Stimulated activated CD8-positive, alpha-beta memory T cell treated with anti-CD3 and anti-CD28 coated beads, Interleukin-2, amount 100 ng/mL, for 48 hours (primary cell): ENCODE measurements around the gene UGCG.
"Not testable (repeated sequence)": the region's sequence is repeated elsewhere in the genome, so short reads cannot be mapped to it uniquely, and the experiment has no call there.

Source experiments
- DNase-seq, 2 donors: peaks; one replicate each; pipeline ENCODE4 v3.0.0-alpha.2; 2020; ENCODE audit warnings: low read depth in 2 of 2

Gene UGCG

DNA sequence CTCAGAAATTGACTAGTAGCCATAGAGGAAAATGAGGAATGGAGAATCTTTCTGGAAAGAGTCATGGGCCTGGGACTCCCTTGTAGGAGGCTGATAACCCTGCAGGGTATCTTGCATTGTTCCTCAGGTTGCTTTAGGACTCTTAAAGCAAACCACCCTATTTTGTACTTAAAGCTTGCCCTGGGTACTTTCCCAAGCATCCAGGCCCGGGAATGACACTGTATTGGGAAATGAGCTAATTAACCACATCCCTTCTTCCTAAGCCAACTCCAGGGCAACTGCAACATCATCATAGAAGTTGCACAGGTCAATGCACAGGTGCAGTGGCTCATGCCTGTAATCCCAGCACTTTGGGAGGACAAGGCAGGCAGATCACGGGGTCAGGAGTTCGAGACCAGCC lies 55.9 kb downstream of the UGCG start:
- no peak for DNase-seq

DNA sequence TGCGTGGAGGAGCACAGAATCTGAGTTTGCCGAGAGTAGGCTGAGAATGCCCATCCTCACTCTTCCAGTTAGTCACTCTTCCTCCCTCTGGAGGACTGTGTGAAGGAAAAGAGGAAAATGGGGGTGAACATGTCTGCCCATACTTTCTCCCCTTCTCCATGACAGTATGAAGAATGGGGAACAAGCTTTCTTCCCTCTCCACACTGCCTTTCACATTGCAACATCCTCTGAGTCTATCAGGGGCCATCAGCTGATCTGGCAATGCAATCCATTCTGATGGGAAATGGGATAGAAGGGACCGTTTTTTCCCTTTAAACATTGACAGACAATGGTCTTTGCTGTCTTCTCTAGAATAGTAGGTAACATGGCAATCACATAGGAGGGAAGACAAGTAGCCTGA lies 56.8 kb downstream of the UGCG start:
- DNase-seq, result no peak

DNA sequence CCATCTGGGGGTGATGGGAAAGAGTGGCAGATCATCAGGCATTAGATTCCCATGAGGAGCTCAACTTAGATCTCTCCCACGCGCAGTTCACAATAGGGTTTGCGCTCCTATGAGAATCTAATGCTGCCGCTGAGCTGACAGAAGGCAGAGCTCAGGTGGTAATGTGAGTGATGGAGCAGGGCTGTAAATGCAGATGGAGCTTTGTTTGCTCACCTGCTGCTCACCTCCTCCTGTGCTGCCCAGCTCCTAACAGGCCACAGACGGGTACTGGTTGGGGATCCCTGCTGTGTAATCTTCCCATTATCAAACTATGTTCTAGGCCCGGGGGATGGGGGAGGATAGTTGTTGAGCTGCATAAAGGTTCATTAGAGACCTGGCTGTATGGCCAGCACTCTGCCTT lies 58.4 kb downstream of the UGCG start:
- DNase-seq, result no peak

DNA sequence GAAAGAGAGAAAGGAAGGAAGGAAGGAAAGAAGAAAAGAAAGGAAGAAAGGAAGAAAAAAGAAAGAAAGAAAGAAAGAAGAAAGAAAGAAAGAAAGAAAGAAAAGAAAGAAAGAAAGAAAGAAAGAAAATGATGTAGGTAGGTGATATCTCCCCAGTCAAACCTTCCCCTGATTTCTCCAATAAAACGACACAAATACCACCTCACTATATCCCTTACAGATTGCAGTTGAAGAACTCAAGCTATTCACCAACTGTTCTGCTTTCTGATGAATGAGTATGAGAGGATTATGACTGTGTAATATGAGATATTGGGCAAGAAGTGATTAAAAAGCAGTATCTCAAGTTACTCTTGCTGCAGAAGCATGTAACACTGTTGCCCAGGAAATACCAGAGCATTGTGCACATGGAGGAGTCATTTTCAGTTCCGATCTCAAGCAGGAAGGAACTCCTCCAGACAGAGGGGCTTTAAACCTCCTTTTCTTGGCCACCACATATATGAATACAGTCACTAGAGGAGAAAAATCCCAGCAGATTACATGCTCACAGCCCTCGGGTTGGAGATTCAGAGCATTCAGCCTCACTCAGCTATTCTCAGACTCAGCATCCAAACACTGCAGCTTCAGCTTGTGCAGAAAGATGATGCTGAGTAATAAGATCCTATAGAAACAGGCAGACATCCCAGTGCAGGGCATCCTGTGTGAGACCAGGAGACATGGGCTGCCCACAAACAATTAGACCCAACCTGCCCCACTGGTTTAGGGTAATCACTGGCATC lies 61.4 kb downstream of the UGCG start:
- DNase-seq, result no peak

DNA sequence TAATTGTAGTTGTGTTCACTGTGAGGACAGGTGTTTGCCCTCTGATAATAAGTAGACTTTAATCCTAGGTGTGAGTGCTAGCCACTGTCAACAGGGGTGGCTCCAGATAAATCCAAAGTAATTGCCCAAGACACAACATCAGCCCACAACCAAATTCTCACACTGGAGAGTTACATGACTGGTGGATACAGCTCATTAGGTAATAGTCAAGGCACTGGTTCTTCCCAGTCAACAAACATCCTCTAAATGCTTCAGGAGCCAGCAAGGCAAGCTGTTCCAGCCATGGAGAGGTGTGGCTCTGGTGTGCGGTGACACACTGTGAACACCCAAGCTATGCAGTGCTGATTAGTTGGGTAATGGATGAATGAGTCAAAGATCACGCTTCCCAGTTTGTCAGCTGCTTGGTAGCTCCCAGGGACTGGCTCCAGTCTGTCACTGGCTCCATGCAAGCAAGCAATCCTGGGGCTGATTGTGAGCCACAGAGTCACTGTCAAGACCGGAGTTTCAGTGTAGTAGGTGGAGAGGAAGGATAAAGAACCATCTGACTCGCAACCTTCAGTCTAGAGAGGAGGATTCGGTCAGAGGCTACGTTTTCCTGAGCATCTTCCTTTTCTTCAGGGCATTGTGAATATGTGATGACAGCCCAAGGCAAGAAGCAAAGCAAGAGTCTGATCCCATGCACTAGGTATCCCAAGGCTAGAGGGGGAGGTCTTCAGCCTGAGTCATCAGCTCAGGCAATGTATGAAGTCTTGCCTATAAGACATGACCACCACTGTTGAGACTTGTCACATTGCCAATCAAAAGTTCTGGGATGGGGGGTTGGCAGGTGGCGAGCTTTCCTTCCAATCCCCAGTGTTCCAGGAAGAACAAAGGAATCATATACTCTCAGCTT lies 63.1 kb downstream of the UGCG start:
- DNase-seq, result no peak

DNA sequence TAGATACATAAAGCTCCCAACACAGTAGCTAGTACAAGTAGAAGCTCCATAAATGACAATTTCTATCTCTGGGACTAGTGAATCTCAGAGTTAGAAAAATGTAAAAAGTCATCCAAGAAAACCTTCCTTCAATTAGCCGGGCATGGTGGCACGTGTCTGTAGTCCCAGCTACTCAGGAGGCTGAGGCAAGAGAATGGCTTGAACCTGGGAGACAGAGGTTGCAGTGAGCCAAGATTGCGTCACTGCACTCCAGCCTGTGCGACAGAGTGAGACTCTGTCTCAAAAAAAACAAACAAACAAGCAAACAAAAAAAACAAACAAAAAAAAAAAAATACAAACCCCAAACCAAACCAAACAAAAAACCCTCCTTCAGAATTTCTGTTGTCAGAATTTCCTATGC lies 63.9 kb downstream of the UGCG start:
- not testable (repeated sequence) for DNase-seq

DNA sequence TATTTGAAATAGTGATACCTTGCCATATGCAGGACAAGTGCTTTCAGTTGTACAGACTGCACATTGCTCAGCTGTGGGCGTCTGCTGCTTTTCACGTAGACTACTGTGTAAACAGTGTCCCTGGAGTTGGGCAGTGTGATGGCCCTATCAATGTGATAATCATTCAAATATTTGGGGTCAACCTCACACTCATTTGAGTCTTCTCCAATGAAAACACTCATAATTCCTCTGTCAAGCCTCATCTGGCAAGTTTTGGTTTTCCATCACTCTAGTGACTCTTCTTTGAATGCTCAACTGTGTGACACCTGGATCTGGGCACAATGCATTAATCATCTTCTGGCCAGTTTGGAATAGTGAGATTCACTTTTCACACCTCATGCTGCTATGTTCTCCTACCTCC lies 64.4 kb downstream of the UGCG start:
- no peak for DNase-seq

DNA sequence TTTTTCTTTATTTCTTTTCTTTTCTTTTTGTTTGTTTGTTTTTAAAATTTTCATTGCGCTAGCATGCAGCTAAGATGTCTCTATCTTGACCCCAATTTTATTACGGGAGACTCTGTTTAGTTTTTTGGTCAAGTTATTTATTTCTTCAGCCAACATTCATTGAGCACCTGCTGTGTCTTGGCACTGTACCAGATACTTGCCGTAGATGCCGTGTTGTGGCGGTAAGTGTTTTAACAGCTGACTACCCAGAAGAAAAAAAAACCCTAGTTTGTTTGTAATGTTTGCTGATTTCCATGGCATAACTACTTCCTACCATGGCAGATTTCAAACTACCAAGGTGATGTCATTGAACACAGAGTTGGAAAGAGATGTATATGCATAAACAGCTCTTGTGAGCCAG lies 65.0 kb downstream of the UGCG start:
- no peak for DNase-seq

DNA sequence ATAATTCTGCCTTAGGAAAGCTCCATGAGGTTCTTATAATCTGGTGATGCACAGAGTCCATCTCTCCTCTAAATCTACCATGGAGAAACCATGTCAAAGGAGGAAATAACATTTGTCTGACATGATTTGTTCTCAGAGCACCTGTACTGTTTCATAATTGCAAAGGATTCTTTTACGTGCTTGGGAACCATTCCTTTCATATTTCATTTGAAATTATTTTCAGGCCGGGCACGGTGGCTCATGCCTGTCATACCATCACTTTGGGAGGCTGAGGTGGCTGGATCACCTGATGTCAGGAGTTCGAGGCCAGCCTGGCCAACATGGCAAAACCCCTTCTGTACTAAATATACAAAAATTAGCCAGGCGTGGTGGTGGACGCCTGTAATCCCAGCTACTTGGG lies 65.4 kb downstream of the UGCG start:
- no peak for DNase-seq

DNA sequence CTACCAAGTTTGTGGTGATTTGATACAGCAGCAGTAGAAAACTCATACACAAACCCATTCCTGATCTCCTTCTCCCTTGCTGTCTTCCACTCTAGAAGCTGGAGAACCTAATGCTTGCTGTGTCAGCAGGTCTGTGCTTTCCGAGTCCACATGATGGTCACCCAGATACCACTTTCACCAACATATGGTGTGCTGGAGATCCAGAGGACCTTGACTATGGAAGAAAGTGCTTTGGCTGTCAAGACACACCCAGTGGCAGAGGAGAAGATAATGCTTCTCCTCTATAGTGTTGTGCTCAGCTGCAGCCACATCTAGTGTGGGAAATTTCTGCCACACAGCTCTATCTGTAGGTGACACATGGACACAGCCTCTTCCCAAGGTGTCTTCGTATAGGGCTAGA lies 67.4 kb downstream of the UGCG start:
- no peak for DNase-seq

DNA sequence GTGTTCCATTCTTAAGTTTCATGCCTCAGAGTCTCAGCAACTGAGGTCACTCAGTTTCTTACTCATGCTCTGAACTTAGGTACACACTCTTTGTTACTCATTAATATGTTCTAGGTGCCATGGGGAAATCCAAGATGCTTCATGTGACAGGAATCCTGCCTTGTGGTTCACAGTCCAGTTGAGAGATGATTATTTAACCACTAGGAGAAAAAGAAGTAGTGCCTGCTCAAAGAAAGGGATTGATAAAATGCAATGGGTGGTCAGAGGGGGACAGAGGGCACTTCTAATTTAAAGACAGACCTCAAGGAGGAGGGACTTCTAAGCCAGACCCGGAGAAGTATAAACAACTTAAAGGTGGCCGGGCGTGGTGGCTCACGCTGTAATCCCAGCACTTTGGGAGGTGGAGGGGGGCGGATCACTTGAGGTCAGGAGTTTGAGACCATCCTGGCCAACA lies 69.0 kb downstream of the UGCG start:
- DNase-seq, result no peak

DNA sequence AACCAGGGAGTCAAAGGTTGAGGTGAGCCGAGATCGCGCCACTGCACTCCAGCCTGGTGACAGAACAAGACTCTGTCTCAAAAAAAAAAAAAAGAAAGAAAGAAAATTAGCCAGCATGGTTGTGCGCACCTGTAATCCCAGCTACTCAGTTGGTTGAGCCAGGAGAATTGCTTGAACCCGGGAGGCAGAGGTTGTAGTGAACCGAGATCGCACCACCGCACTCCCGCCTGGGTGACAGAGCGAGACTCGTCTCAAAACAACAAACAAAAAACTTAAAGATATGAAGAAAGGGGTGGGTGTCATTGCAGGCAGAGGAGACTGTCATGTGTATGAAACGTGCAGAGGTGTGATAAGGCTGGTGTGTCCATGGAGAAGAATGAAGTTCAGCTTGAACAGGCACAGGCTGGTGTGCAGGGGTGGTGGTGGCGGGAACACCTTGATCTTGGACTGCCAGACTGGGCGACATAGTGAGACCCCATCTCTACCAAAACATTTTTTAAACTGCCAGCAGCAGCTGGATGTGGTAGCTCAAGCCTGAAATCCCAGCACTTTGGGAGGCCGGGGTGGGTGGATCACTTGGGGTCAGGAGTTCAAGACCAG lies 69.6 kb downstream of the UGCG start:
- DNase-seq, result no peak

DNA sequence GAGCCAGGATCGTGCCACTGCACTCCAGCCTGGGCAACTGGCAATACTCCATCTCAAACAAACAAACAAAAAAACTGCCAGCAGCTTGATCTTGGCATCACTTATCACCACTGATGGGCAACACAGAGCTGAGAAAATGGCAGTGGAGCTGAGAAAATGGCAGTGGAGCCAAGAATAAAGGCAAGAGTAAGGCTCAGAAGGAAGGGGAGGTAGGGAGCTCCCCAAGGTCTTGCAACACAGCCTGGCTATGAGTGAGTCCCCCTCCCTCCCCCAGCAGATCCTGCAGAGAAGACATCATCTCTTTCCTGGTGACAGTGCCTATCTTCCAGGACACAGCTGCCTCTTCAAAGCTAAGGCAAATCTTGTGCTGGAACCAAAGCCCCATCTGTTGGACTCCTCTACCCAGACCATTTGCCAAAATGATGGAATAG lies 70.3 kb downstream of the UGCG start:
- no peak for DNase-seq

DNA sequence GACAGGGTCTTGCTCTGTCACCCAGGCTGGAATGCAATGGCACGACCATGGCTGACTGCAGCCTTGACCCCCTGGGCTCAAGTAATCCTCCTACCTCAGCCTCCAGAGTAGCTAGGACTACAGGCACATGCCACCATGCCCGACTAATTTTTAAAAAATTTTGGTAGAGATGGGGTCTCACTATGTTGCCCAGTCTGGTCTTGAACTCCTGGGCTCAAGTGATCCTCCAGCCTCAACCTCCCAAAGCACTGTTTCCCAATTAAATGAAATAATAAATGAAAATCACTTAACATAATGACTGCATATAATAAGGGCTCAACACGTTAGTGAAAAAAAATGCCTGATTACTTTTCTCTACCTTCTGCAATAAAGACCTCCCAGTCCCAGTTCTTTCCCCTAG lies 71.0 kb downstream of the UGCG start:
- no peak for DNase-seq

DNA sequence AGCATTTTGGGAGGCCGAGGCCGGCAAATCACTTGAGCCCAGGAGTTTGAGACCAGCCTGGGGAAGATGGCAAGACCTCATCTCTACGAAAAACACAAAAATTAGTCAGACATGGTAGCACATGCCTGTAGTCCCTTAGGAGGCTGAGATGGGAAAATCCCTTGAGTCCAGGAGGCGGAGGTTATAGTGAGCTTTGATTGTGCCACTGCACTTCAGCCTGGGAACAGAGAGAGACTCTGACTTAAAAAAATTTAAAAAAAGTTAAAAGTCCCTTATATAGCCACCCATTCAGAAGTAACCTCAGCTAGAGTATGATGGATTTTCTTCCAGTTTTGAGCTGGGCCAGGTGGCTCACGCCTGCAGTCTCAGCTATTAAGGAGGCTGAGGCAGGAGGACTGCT lies 72.4 kb downstream of the UGCG start:
- DNase-seq, result no peak

DNA sequence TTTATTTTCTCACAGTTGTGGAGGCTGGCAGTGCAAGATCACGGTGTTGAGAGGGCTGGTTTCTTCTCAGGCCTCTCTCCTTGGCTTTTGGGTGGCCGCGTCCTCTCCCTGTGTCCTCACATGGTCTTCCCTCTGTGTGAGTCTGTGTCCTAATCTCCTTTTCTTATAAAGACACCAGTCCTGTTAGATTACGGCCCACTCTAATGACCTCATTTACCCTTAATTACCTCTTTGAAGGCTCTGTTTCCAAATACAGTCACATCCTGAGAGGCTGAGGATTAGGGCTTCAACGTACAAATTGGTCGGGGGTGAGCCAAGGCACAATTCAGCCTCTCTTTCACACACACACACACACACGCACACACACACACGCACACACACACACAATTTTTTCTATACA lies 73.0 kb downstream of the UGCG start:
- no peak for DNase-seq

DNA sequence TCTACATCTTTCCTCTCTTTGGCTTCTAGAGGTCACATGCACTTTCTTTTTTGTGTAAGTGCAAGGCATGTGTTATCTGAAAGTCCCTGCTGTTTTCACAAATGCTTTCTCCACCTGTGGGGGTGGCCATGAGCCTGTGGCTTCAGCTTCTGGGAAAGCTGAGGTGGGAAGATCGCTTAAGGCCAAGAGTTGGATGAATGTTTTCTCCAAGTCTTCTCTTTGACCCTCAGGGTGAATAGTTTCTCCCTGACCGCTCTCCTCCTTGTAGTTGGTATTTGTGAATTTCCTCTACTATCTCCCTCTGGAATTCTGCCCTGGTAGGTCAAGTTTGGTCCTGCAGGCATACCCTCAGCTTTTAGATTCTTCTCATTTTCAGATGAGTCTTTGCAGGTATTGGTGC lies 74.2 kb downstream of the UGCG start:
- no peak for DNase-seq

DNA sequence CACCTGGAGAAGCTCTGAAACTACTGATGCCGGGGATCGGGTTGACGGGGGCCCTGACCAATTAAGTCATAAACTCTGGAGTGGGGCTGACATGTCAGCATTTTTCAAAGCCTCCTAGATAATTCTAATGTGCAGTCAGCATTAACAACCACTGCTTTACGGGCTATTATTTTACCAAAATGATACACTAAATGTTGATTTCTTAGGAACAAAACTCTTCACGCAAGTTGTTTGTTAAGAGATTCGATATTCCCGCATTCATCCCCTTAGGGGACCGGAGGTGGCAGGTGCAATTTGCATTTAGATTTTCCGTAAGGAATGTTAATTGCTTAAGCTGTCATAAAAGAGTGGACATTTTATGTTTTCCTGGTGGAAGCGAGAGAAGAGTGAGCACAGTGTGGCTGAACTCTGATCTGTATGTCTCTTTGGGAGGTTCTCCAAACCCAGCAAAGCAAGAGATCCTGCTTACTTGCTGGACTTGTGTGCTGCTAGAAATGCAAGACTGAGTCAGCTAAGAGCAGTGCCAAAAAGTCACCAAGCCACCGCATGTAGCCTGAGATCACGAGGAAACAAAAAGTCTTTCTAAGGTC lies 77.6 kb downstream of the UGCG start:
- DNase-seq, result no peak

DNA sequence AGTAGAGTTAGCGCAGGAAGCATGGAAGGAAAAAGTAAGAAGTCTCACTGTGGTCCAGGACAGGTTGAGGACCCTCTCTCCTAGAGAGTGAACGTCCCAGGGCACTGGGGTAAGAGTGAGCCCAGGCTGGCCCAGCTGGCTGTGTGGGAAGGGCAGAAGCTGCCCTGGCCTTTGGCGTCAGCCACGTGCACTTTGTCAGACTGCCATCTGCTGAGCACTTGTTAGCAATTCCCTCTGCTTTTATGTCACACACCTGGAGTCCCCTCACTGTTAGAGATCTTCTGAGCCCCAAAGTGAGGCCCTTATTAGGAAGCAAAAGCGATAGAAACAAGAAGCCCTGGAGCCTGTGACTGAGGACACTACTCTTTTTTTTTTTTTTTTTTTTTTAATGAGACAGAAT lies 79.1 kb downstream of the UGCG start:
- DNase-seq, result no peak

DNA sequence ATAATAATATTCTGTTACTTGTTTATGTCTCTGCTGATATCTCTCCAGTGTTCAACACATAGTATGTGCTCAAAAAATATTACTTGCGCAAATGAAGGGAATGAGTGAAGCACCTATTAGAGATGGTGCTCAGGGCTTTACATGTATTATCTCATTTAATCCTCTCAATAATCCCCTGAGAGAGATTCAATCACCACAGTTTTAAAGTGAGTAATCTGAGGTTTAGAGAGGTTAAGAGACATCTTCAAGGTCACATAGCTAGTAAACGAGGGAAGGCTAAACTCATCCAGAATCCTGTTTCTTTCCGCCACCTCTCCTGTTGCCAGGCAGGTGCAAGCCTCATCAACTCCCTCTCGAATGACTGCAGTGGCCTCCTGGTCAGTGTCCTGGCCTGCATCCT lies 82.0 kb downstream of the UGCG start:
- DNase-seq, result no peak

DNA sequence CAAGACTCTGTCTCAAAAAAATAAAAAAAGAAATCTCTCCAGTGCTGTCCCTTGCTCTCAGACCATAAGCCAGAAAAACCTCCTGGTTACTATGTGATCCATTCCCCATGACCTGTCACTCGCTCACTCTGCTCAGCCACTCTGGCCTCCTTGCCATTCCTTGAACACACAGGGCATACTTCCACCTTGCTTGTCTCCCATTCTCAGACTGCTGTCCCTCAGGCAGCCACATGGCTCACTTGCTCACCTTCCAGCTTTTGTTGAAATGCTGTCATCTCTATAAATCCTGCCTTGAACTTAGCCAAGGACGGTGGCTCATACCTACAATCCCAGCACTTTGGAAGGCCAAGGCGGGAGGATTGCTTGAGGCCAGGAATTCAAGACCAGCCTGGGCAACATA lies 82.9 kb downstream of the UGCG start:
- no peak for DNase-seq

DNA sequence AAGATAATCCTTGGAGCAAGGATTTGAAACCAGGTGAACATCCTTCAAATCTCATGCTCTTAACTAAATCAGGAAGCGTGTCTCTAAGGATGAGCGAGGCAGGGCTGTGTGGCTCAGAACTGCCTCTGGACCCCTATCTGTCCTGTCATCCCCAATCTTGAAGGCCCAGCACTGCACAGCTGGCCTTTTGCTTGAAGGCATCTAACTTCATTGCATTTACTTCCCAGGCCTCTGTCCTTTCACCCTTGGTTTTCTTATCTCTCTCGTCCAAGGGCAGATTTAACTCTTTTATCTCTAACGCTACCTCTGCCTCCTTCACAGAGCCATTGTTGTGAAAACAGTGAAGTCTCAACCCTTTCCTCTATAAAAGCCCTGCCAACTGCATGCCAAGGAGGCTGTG lies 83.8 kb downstream of the UGCG start:
- no peak for DNase-seq
